GM12892 (cell line): ENCODE data around the gene MELK.

ENCODE experiments used
- POLR2A ChIP-seq: IDR thresholded peaks from 2 replicates; pipeline ENCODE4 v1.6.1; 2011; ENCODE audit warnings: low read depth, low read length, control low read depth
- POLR2AphosphoS5 ChIP-seq: IDR thresholded peaks from 2 replicates; pipeline ENCODE4 v1.6.1; 2011; ENCODE audit warnings: low read depth, low read length, control low read depth
- TAF1 ChIP-seq: IDR thresholded peaks from 2 replicates; pipeline ENCODE4 v1.6.1; 2011; ENCODE audit warnings: low read depth, mild to moderate bottlenecking, control low read depth, low read length, borderline replicate concordance

- no peak for TF ChIP-seq POLR2A
- no peak for TF ChIP-seq POLR2AphosphoS5
- no peak for TF ChIP-seq TAF1
Measured at GRCh38 chr9:36677611-36678010, 104.9 kb downstream of the MELK start.
